ENCODE measurements around the gene ROBO1. TPM values are rescaled to one million over a fixed set of nuclear protein-coding genes. Genes with fewer than 3 reads are reported as not detected.

The ROBO1 gene
- total RNA-seq, 2 experiments from 2014 or later: 0.36 to 0.69 TPM

GRCh38 chr3:79148786-79149185 is 619.0 kb downstream of the ROBO1 start:
- CTCF ChIA-PET: no interaction called here
- H3K4me1 Mint-ChIP-seq (ENCODE audit: low read depth): no peaks in the 10 kb centered on the region

GRCh38 chr3:79146024-79146423 is 621.8 kb downstream of the ROBO1 start:
- no peak overlapping the region for H3K27ac ChIP-seq (ENCODE audit: low read depth in 1 of 2, low read length in 2 of 2)
- H3K4me3 Mint-ChIP-seq: no peak overlapping the region
- peaks cover 6% of the 10 kb centered on the region for H3K9me3 Mint-ChIP-seq
- H3K36me3 ChIP-seq (ENCODE audit: insufficient read depth, low read length): no peaks in the 10 kb centered on the region
- H3K27me3 Mint-ChIP-seq: no peaks in the 10 kb centered on the region
- H3K4me1 Mint-ChIP-seq (ENCODE audit: low read depth): no peaks in the 10 kb centered on the region
- intact Hi-C loops (cut with DNase I, micrococcal nuclease): no loop called here
- no peaks in the 10 kb centered on the region for H3K27me3 ChIP-seq (ENCODE audit: control insufficient read depth in 1 of 2, insufficient read depth in 2 of 2, low read length in 2 of 2)
- no peak for DNase-seq
- no peak for TF ChIP-seq CTCF (IDR thresholded peaks at IDR 0.05)
- H3K27ac Mint-ChIP-seq: no peak overlapping the region
- no peak overlapping the region for H3K4me3 ChIP-seq (ENCODE audit: low read length)
- ATAC-seq (ENCODE audit: poor library complexity): no peak
- no peaks in the 10 kb centered on the region for H3K4me1 ChIP-seq (ENCODE audit: insufficient read depth, low read length)
- H3K36me3 Mint-ChIP-seq (ENCODE audit: low read depth): no peaks in the 10 kb centered on the region
- POLR2A ChIA-PET: interaction anchor here (0.5 kb wide), 1 partner anchor 81 kb away, joined by 4 read pairs; no protein-coding TSS in a partner anchor
- peaks cover 0 to 3% of the 10 kb centered on the region in 2 experiments for H3K9me3 ChIP-seq (ENCODE audit: control insufficient read depth in 1 of 2, insufficient read depth in 1 of 2, low read length in 2 of 2)
- CTCF ChIA-PET: no interaction called here

More at GRCh38 chr3:79148786-79149185, 619.0 kb downstream of the ROBO1 start:
- no peaks in the 10 kb centered on the region for H3K9me3 ChIP-seq (ENCODE audit: control insufficient read depth in 1 of 2, insufficient read depth in 1 of 2, low read length in 2 of 2)
- intact Hi-C loops (cut with DNase I, micrococcal nuclease): no loop called here
- POLR2A ChIA-PET: no interaction called here
- H3K27me3 ChIP-seq (ENCODE audit: control insufficient read depth in 1 of 2, insufficient read depth in 2 of 2, low read length in 2 of 2): no peaks in the 10 kb centered on the region
- Mint-ChIP-seq H3K27ac (no peak overlapping the region), H3K36me3 (ENCODE audit: low read depth) (no peaks in the 10 kb centered on the region), H3K27me3 (no peaks in the 10 kb centered on the region), H3K4me3 (no peak overlapping the region), H3K9me3 (peaks cover 7% of the 10 kb centered on the region)
- H3K27ac ChIP-seq (ENCODE audit: low read depth in 1 of 2, low read length in 2 of 2): no peak overlapping the region
- no peak overlapping the region for H3K4me3 ChIP-seq (ENCODE audit: low read length)
- TF ChIP-seq CTCF (IDR thresholded peaks at IDR 0.05): no peak
- no peaks in the 10 kb centered on the region for H3K36me3 ChIP-seq (ENCODE audit: insufficient read depth, low read length)
- DNase-seq: no peak
- H3K4me1 ChIP-seq (ENCODE audit: insufficient read depth, low read length): no peaks in the 10 kb centered on the region
- no peak for ATAC-seq (ENCODE audit: poor library complexity)

- Mint-ChIP-seq H3K4me3 (no peak overlapping the region), H3K9me3 (peaks cover 6% of the 10 kb centered on the region), H3K36me3 (ENCODE audit: low read depth) (no peaks in the 10 kb centered on the region), H3K27me3 (no peaks in the 10 kb centered on the region), H3K27ac (no peak overlapping the region), H3K4me1 (ENCODE audit: low read depth) (no peaks in the 10 kb centered on the region)
- H3K27ac ChIP-seq (ENCODE audit: low read depth in 1 of 2, low read length in 2 of 2): no peak overlapping the region
- no peaks in the 10 kb centered on the region for H3K4me1 ChIP-seq (ENCODE audit: insufficient read depth, low read length)
- intact Hi-C loops (cut with DNase I, micrococcal nuclease): no loop called here
- TF ChIP-seq CTCF (IDR thresholded peaks at IDR 0.05): no peak
- no peak for DNase-seq
- ChIA-PET CTCF (interaction anchor here (0.7 kb wide), 1 partner anchor 1420 kb away, joined by 3 read pairs; no protein-coding TSS in a partner anchor), POLR2A (no interaction called here)
- no peak overlapping the region for H3K4me3 ChIP-seq (ENCODE audit: low read length)
- peaks cover 1 to 3% of the 10 kb centered on the region in 2 experiments for H3K9me3 ChIP-seq (ENCODE audit: control insufficient read depth in 1 of 2, insufficient read depth in 1 of 2, low read length in 2 of 2)
- ATAC-seq (ENCODE audit: poor library complexity): no peak
- no peaks in the 10 kb centered on the region for H3K27me3 ChIP-seq (ENCODE audit: control insufficient read depth in 1 of 2, insufficient read depth in 2 of 2, low read length in 2 of 2)
- no peaks in the 10 kb centered on the region for H3K36me3 ChIP-seq (ENCODE audit: insufficient read depth, low read length)
Observed at GRCh38 chr3:79140708-79141107, 627.1 kb downstream of the ROBO1 start.

Measured in CD4-positive, alpha-beta T cell (primary cell).